ENCODE measurements around the gene BATF3.
"Not testable (repeated sequence)": the region's sequence is repeated elsewhere in the genome, so short reads cannot be mapped to it uniquely, and the experiment has no call there.

BATF3 gene

GRCh38 chr1:212658250-212658649 is 41.4 kb downstream of the BATF3 start:
- not testable (repeated sequence) for DNase-seq (ENCODE audit: low spot score)

- no peak for DNase-seq (ENCODE audit: low spot score)
These were observed 42.9 kb downstream of the BATF3 start for GRCh38 chr1:212656730-212657129.

- no peak for DNase-seq (ENCODE audit: low spot score)
These were observed 43.8 kb downstream of the BATF3 start for GRCh38 chr1:212655668-212656440.

- no peak for DNase-seq (ENCODE audit: low spot score)
These were observed 47.0 kb downstream of the BATF3 start for GRCh38 chr1:212652609-212653008.

GRCh38 chr1:212651977-212652376 is 47.7 kb downstream of the BATF3 start:
- no peak for DNase-seq (ENCODE audit: low spot score)

- DNase-seq (ENCODE audit: low spot score), result no peak
These were observed 48.1 kb downstream of the BATF3 start for GRCh38 chr1:212651521-212651920.

GRCh38 chr1:212650228-212650627 is 49.4 kb downstream of the BATF3 start:
- DNase-seq (ENCODE audit: low spot score), result no peak

GRCh38 chr1:212649020-212649419 is 50.6 kb downstream of the BATF3 start:
- no peak for DNase-seq (ENCODE audit: low spot score)

- DNase-seq (ENCODE audit: low spot score), result no peak
These were observed 51.2 kb downstream of the BATF3 start for GRCh38 chr1:212648431-212648830.

GRCh38 chr1:212647004-212647403 is 52.6 kb downstream of the BATF3 start:
- no peak for DNase-seq (ENCODE audit: low spot score)

GRCh38 chr1:212646588-212646987 is 53.1 kb downstream of the BATF3 start:
- no peak for DNase-seq (ENCODE audit: low spot score)

- DNase-seq (ENCODE audit: low spot score), result no peak
These were observed 53.8 kb downstream of the BATF3 start for GRCh38 chr1:212645546-212646543.

- no peak for DNase-seq (ENCODE audit: low spot score)
These were observed 54.6 kb downstream of the BATF3 start for GRCh38 chr1:212644866-212645545.

- DNase-seq (ENCODE audit: low spot score), result no peak
These were observed 55.8 kb downstream of the BATF3 start for GRCh38 chr1:212643877-212644276.

- no peak for DNase-seq (ENCODE audit: low spot score)
These were observed 57.7 kb downstream of the BATF3 start for GRCh38 chr1:212641956-212642355.

GRCh38 chr1:212640223-212640878 is 59.3 kb downstream of the BATF3 start:
- no peak for DNase-seq (ENCODE audit: low spot score)

GRCh38 chr1:212639524-212639923 is 60.1 kb downstream of the BATF3 start:
- DNase-seq (ENCODE audit: low spot score), result not testable (repeated sequence)

GRCh38 chr1:212638492-212639151 is 61.0 kb downstream of the BATF3 start:
- DNase-seq (ENCODE audit: low spot score), result no peak

- no peak for DNase-seq (ENCODE audit: low spot score)
These were observed 61.7 kb downstream of the BATF3 start for GRCh38 chr1:212637902-212638301.

Measured in HuH-7.5 (cell line).